ENCODE results near the gene NUMA1.

GRCh38 chr11:72012091-72012630 is 68.2 kb downstream of the NUMA1 start:
- TF ChIP-seq CTCF (IDR thresholded peaks at IDR 0.05; ENCODE audit: low read depth, low read length, missing input control) (no peak), JUND (IDR thresholded peaks at IDR 0.05) (no peak), FOXA2 (IDR thresholded peaks at IDR 0.05) (no peak), YY1 (IDR thresholded peaks at IDR 0.05) (no peak), ZBTB33 (IDR thresholded peaks at IDR 0.05) (no peak), TAF1 (conservative IDR thresholded peaks at IDR 0.05) (no peak), REST (IDR thresholded peaks at IDR 0.05) (no peak), RAD21 (IDR thresholded peaks at IDR 0.05) (no peak), ATF3 (IDR thresholded peaks at IDR 0.05) (no peak), MAX (IDR thresholded peaks at IDR 0.05) (no peak), SP1 (IDR thresholded peaks at IDR 0.05) (no peak), EGR1 (IDR thresholded peaks at IDR 0.05; ENCODE audit: low read depth in 2 of 2) (no peak)

All from liver (tissue), 3 donors.